ENCODE data around the gene TEX26. TPM values are rescaled to one million over a fixed set of nuclear protein-coding genes. Genes with fewer than 3 reads are reported as not detected.
A peak's percentile ranks its signal among the peaks of the same experiment; 100 is the strongest.

The TEX26 gene
- total RNA-seq, 1 donor from 2014 or later: not detected

GRCh38 chr13:30892966-30893365, 39.5 kb upstream of the TEX26 start:
- Mint-ChIP-seq H3K36me3 (ENCODE audit: low read depth, unreplicated experiment) (no peaks in the 10 kb centered on the region), H3K4me3 (ENCODE audit: unreplicated experiment) (no peak overlapping the region), H3K27me3 (ENCODE audit: unreplicated experiment) (no peaks in the 10 kb centered on the region), H3K27ac (ENCODE audit: unreplicated experiment) (no peak overlapping the region), H3K9me3 (ENCODE audit: unreplicated experiment) (no peaks in the 10 kb centered on the region), H3K4me1 (ENCODE audit: unreplicated experiment) (no peaks in the 10 kb centered on the region)
- peak; percentile 76 for DNase-seq (ENCODE audit: low spot score)
- TF ChIP-seq CTCF (IDR thresholded peaks at IDR 0.05; ENCODE audit: unreplicated experiment): peak; percentile 85

GRCh38 chr13:30895773-30896172, 36.7 kb upstream of the TEX26 start:
- H3K4me3 Mint-ChIP-seq (ENCODE audit: unreplicated experiment): no peak overlapping the region
- H3K27me3 Mint-ChIP-seq (ENCODE audit: unreplicated experiment): peaks cover 5% of the 10 kb centered on the region
- no peaks in the 10 kb centered on the region for H3K36me3 Mint-ChIP-seq (ENCODE audit: low read depth, unreplicated experiment)
- DNase-seq (ENCODE audit: low spot score): no peak
- no peak for TF ChIP-seq CTCF (IDR thresholded peaks at IDR 0.05; ENCODE audit: unreplicated experiment)
- H3K27ac Mint-ChIP-seq (ENCODE audit: unreplicated experiment): peak overlapping the region; percentile 53
- no peaks in the 10 kb centered on the region for H3K9me3 Mint-ChIP-seq (ENCODE audit: unreplicated experiment)
- H3K4me1 Mint-ChIP-seq (ENCODE audit: unreplicated experiment): peaks cover 10% of the 10 kb centered on the region

- Mint-ChIP-seq H3K27ac (ENCODE audit: unreplicated experiment) (peak overlapping the region; percentile 98), H3K9me3 (ENCODE audit: unreplicated experiment) (no peaks in the 10 kb centered on the region), H3K4me3 (ENCODE audit: unreplicated experiment) (no peak overlapping the region), H3K36me3 (ENCODE audit: low read depth, unreplicated experiment) (no peaks in the 10 kb centered on the region), H3K4me1 (ENCODE audit: unreplicated experiment) (peaks cover 10% of the 10 kb centered on the region), H3K27me3 (ENCODE audit: unreplicated experiment) (peaks cover 5% of the 10 kb centered on the region)
- DNase-seq (ENCODE audit: low spot score): no peak
- TF ChIP-seq CTCF (IDR thresholded peaks at IDR 0.05; ENCODE audit: unreplicated experiment): no peak
These were observed 34.4 kb upstream of the TEX26 start for GRCh38 chr13:30898070-30898469.

GRCh38 chr13:30898678-30899241, 33.7 kb upstream of the TEX26 start:
- H3K4me3 Mint-ChIP-seq (ENCODE audit: unreplicated experiment): no peak overlapping the region

More at GRCh38 chr13:30898678-30899241, 33.7 kb upstream of the TEX26 start:
- peak overlapping the region; percentile 98 for H3K27ac Mint-ChIP-seq (ENCODE audit: unreplicated experiment)
- H3K36me3 Mint-ChIP-seq (ENCODE audit: low read depth, unreplicated experiment): no peaks in the 10 kb centered on the region
- H3K27me3 Mint-ChIP-seq (ENCODE audit: unreplicated experiment): peaks cover 6% of the 10 kb centered on the region
- DNase-seq (ENCODE audit: low spot score): peak; percentile 23
- no peaks in the 10 kb centered on the region for H3K9me3 Mint-ChIP-seq (ENCODE audit: unreplicated experiment)
- peaks cover 10% of the 10 kb centered on the region for H3K4me1 Mint-ChIP-seq (ENCODE audit: unreplicated experiment)
- TF ChIP-seq CTCF (IDR thresholded peaks at IDR 0.05; ENCODE audit: unreplicated experiment): no peak
